Muscle of leg (tissue), 11 donors: ENCODE data around the gene KCNMA1. TPM values are rescaled to one million over a fixed set of nuclear protein-coding genes. Genes with fewer than 3 reads are reported as not detected.
"Not testable (repeated sequence)": the region's sequence is repeated elsewhere in the genome, so short reads cannot be mapped to it uniquely, and the experiment has no call there.

Experiments used
- DNase-seq: peaks from one replicate; pipeline ENCODE4 v3.0.0; 2013
- H3K27ac ChIP-seq: one replicate; pipeline ENCODE4 v1.5.1; 2013; ENCODE audit warnings: mild to moderate bottlenecking, low read length, control low read depth
- H3K27me3 ChIP-seq: one replicate; pipeline ENCODE4 v1.6.1; 2013; ENCODE audit warnings: low read length; ENCODE audit not compliant: control insufficient read depth, insufficient read depth
- H3K36me3 ChIP-seq: one replicate; pipeline ENCODE4 v1.6.1; 2013; ENCODE audit warnings: low read length; ENCODE audit not compliant: control insufficient read depth, insufficient read depth
- H3K4me1 ChIP-seq: one replicate; pipeline ENCODE4 v1.6.1; 2013; ENCODE audit warnings: low read length; ENCODE audit not compliant: control insufficient read depth, insufficient read depth
- H3K4me3 ChIP-seq: one replicate; pipeline ENCODE4 v1.5.1; 2013; ENCODE audit warnings: low read length, control low read depth
- H3K9me3 ChIP-seq: replicated peaks from 2 replicates; pipeline ENCODE4 v1.6.1; 2013; ENCODE audit warnings: low read depth, low read length; ENCODE audit not compliant: control insufficient read depth
- WGBS: methylation state at CpG from one replicate; pipeline ENCODE4 v1.1.5; 2013; ENCODE audit warnings: missing lambda C conversion rate; ENCODE audit not compliant: insufficient coverage; 5-methylcytosine and 5-hydroxymethylcytosine counted together
- polyA plus RNA-seq, 8 donors: library from polyadenylated mRNA; unstranded; fragments of 120-200 nt; gene quantifications; one replicate each; pipeline versions ENCODE4 v1.2.1 to v1.2.3, GENCODE V29; 2013; ENCODE audit warnings: inconsistent platforms in 1 of 8, low replicate concordance in 1 of 8; ENCODE audit not compliant: insufficient read length in 8 of 8, insufficient read depth in 1 of 8
- total RNA-seq: library from RNA; stranded (reverse); fragments of 120-200 nt; gene quantifications from one replicate; pipeline ENCODE4 v1.2.4, GENCODE V29; 2013

The KCNMA1 gene
- total and polyA plus RNA-seq, 9 donors = 12.7 to 23.3 (median 18.2) TPM

DNA sequence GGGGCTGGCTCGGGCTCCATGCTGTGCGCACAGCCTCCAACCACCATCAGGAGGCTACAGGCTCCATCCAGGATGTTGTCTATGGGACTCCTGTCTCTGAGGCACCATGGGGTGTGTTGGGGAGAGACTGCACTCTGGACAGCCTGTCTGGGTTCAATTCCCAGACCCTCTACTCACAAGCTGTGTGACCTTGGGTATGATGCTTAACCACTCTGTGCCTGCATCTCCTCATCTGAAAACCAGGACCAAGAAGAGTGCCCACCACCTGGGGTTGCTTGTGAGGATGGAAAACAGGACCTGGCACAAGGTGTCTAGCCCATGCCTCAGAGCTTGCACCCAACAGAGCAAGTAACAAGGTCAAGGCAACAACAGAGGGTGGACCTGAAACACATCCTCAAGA, 109.8 kb downstream of the KCNMA1 start:
- Histone ChIP-seq H3K9me3 (no peaks in the 10 kb centered on the region), H3K4me3 (no peak overlapping the region), H3K27me3 (no peaks in the 10 kb centered on the region), H3K27ac (peak overlapping the region; percentile 93), H3K36me3 (no peaks in the 10 kb centered on the region), H3K4me1 (peaks cover 58% of the 10 kb centered on the region)
- WGBS = no CpG with 5 or more reads among the region's 2 CpGs
- no peak for DNase-seq

DNA sequence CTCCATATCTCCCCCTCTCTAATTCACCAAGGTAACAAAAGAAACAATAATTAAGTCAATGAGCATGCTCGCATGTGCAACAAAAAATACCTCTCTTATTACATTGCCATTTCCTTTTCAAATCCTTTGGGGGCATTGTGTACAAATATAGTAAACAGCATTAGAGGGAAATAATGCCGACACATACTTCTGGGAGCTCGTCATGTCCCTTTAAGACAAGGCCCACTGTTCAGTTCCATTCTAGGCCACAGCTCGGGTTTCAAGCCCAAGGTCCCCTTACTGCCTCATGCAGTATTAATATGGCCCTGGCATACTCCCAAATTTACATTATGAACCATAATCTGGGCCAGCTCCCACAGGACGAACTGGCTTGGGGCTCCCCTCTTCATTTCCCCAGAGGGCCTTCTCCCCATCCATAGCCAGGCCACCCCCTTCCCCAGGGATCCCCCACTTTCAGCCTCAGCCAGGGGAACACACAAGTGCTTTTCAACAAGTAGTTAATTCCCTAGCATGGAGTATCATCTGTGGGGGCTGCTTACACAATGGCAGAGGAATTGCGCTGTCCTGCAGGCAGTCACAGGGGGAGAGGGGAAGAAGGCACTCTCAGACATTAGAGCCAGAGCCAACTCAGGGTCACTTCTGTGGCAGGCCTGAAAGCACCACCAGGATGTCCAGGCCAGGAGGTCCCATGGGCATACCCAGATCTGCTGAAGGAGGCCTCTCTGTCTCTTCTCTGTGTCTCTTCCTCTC, 110.6 kb downstream of the KCNMA1 start:
- Histone ChIP-seq H3K4me1 (peaks cover 60% of the 10 kb centered on the region), H3K27ac (peak overlapping the region; percentile 93), H3K4me3 (no peak overlapping the region), H3K36me3 (no peaks in the 10 kb centered on the region), H3K9me3 (no peaks in the 10 kb centered on the region), H3K27me3 (no peaks in the 10 kb centered on the region)
- WGBS = 42% methylated on average over 5 of the region's 6 CpGs
- peak; percentile 85 for DNase-seq

DNA sequence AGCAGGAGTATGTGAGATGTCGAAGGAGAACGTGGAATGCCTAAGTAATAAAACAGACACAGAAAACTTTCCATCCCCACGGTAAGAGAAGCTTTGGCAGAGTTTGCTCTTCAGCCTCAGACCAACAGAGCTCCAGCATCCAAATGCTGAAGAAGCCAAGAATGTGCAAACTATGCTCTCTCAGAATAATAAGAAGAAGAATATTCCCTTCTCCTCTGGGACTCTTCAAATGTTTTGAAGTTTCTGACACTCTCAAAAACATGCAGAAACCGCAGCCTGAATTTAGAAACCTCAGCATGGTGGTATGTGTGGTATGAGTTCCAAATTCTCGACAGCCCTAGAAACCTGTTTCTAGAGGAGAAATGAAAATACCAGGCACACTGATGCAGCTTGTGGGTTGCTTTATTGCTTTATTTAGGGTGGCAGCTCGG, 113.3 kb downstream of the KCNMA1 start:
- DNase-seq = peak; percentile 97
- no peaks in the 10 kb centered on the region for H3K27me3 ChIP-seq
- peaks cover 48% of the 10 kb centered on the region for H3K4me1 ChIP-seq
- no peaks in the 10 kb centered on the region for H3K9me3 ChIP-seq
- no peak overlapping the region for H3K4me3 ChIP-seq
- WGBS = no CpG with 5 or more reads among the region's 6 CpGs
- no peaks in the 10 kb centered on the region for H3K36me3 ChIP-seq
- H3K27ac ChIP-seq = peak overlapping the region; percentile 15

DNA sequence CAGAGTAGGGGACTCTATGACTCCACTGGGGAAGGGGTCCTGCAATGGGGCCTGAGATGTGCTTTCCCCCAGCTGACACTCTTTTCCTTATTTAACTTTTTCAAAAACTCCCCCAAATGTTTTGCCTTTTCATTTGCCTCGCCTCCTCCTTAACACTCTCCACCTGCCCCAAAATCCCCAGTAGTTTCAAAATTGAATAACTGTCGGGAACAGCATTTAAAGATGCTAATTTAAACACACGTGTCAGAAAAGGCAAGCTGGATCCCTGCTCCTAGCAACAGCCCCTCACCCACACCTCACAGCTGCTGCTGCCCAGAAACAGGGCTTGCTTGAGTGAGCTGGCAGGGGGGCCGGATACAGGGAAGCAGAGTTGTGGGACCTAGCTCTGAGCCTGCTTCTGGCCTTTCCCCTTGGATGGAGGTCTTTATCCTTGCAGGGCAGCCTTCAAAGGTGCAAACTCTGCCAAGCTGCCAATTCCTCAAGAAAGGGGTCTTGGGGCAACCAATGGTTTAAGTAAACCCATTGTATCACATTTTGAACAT, 115.3 kb downstream of the KCNMA1 start:
- H3K9me3 ChIP-seq = no peaks in the 10 kb centered on the region
- H3K27me3 ChIP-seq = no peaks in the 10 kb centered on the region
- DNase-seq = no peak
- H3K36me3 ChIP-seq = no peaks in the 10 kb centered on the region
- H3K4me3 ChIP-seq = no peak overlapping the region
- 72% methylated on average over 4 of the region's 4 CpGs for WGBS
- H3K4me1 ChIP-seq = peaks cover 39% of the 10 kb centered on the region
- H3K27ac ChIP-seq = no peak overlapping the region

DNA sequence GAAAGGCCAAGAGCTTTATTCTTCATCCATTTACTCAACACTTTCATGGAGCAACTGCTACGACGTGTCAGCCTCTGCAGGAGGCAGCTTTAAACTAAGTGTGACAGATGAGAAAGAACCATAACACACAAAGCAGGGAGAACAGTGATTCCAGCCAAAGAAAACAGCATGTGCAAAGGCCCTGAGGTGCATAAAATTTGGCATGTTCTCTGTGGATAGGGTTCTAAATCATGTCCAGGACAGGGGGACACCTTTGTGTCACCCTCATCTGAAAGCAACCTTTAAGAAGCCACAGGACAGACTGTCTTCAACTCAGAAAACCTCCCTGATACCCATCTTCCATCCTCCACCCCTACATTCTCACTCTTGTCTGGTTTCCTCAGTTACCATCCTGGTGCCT, 116.6 kb downstream of the KCNMA1 start:
- WGBS = no CpG with 5 or more reads among the region's 2 CpGs
- H3K9me3 ChIP-seq = no peaks in the 10 kb centered on the region
- no peaks in the 10 kb centered on the region for H3K36me3 ChIP-seq
- no peak overlapping the region for H3K27ac ChIP-seq
- DNase-seq = no peak
- no peak overlapping the region for H3K4me3 ChIP-seq
- no peaks in the 10 kb centered on the region for H3K27me3 ChIP-seq
- peaks cover 30% of the 10 kb centered on the region for H3K4me1 ChIP-seq

DNA sequence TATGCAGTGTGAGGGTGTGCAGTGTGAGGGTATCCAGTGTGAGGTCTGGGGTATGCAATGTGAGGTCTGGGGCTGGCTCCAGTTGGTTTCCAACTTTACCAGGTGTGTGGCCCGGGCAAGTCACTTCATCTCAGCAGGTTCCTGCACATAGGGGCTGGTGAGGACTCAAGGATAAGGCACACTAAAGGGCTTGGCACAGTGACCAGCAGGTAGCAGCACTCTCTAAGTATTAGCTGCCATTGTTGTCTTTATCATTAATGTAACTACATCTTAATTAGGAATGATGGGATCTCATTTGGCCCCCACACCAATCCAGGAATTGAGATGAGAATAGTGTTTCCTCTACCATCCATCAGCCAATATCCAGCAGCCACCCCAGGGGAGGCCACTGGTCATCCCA, 117.3 kb downstream of the KCNMA1 start:
- no peaks in the 10 kb centered on the region for H3K27me3 ChIP-seq
- no CpG with 5 or more reads among the region's 1 CpG for WGBS
- H3K9me3 ChIP-seq = no peaks in the 10 kb centered on the region
- peaks cover 28% of the 10 kb centered on the region for H3K4me1 ChIP-seq
- no peak overlapping the region for H3K4me3 ChIP-seq
- no peak overlapping the region for H3K27ac ChIP-seq
- H3K36me3 ChIP-seq = no peaks in the 10 kb centered on the region
- DNase-seq = no peak

DNA sequence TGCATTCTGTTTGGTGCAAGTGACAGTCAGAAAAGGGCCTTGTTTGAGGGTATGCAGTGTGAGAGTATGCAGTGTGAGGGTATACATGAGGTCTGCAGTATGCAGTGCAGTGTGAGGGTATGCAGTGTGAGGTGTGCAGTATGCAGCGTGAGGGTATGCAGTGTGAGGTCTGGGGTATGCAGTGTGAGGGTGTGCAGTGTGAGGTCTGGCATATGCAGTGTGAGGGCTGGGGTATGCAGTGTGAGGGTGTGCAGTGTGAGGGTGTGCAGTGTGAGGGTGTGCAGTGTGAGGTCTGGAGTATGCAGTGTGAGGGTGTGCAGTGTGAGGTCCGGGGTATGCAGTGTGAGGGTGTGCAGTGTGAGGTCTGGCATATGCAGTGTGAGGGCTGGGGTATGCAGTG, 117.8 kb downstream of the KCNMA1 start:
- not testable (repeated sequence) for H3K36me3 ChIP-seq, H3K4me3 ChIP-seq, H3K27me3 ChIP-seq, H3K9me3 ChIP-seq, DNase-seq, H3K27ac ChIP-seq
- H3K4me1 ChIP-seq = peaks cover 29% of the 10 kb centered on the region
- WGBS = 75% methylated on average over 2 of the region's 2 CpGs

DNA sequence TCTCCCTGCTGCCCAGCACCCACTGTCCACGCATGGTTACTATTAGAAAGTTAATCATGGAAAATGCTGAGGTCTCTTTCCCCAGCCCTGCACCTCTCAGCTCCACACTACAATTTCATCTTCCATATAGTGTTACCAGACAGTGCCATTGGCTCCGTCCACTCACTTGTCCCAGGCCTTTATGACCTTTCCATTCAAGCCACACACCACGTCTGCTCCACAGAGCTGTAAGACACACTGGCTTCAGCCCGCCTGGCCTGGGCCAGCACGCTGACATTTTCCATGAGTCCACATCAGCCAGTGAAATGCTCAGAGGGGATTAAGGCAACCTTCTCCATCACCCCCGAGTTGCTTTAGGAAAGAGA, 118.7 kb downstream of the KCNMA1 start:
- Histone ChIP-seq H3K36me3 (no peaks in the 10 kb centered on the region), H3K4me1 (peaks cover 31% of the 10 kb centered on the region), H3K9me3 (no peaks in the 10 kb centered on the region), H3K27ac (no peak overlapping the region), H3K4me3 (no peak overlapping the region), H3K27me3 (no peaks in the 10 kb centered on the region)
- DNase-seq = no peak
- 68% methylated on average over 6 of the region's 6 CpGs for WGBS

DNA sequence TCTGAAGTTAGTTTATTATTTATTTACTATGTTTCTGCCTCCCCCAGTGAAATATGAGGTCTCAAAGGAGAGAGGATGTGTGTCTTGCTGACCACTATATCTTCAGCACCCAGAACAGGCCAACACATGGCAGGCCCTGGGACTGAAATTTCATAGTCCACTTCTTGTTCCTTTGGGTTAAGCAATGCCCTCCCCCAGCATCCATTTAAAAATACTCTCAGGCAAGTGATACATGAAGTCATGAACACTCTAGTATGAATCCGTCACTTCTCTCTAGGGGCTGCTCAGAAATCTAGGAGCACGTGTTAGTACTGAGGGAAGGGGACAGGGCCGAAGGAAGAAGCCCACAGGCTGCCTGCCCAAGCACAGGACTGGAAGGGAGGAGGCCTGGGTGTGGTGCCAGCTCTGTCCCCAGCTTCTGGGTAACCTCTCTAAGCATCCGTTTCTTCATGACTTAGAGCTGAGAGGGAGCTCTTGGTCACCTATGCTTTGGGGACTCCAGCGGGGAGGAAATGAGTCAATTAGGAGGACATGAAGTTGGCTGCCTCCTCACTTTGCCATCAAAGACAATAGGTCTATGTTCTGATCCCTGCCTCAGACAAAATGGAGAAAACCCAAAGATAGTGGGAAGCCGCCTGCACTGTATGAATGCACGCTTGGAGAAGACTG, 119.2 kb downstream of the KCNMA1 start:
- Histone ChIP-seq H3K4me1 (peaks cover 34% of the 10 kb centered on the region), H3K9me3 (no peaks in the 10 kb centered on the region), H3K4me3 (no peak overlapping the region), H3K27me3 (no peaks in the 10 kb centered on the region), H3K36me3 (no peaks in the 10 kb centered on the region), H3K27ac (no peak overlapping the region)
- DNase-seq = no peak
- WGBS = 81% methylated on average over 5 of the region's 7 CpGs

DNA sequence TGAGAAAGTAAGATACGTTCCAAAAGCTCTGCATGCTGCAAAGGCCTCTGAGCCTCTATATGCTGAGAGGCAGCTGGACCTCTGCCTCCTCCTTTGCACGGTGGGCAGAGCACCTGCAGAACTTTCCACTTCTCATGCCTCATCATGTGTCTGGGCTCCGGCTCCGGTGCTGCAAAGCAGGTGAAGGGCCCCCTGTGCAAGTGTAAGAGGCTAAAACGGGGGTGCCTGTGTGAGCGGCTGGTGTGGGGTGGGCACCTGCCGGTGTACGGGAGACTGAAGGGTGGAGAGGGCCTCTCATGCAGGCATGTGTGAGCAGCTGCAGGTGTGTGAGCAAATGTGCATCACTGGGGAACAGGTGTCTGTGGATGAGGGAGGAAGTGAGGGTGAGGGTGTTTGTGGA, 121.0 kb downstream of the KCNMA1 start:
- Histone ChIP-seq H3K9me3 (no peaks in the 10 kb centered on the region), H3K36me3 (no peaks in the 10 kb centered on the region), H3K4me3 (no peak overlapping the region), H3K27ac (no peak overlapping the region), H3K4me1 (peaks cover 35% of the 10 kb centered on the region), H3K27me3 (no peaks in the 10 kb centered on the region)
- DNase-seq = no peak
- WGBS = 80% methylated on average over 5 of the region's 8 CpGs
